Activated CD4-positive, alpha-beta memory T cell treated with anti-CD3 and anti-CD28 coated beads for 36 hours (primary cell): ENCODE data around the gene ANAPC5. TPM values are rescaled to one million over a fixed set of nuclear protein-coding genes. Genes with fewer than 3 reads are reported as not detected.
"Not testable (repeated sequence)": the region's sequence is repeated elsewhere in the genome, so short reads cannot be mapped to it uniquely, and the experiment has no call there.

Experiments used
- CTCF ChIA-PET: fragments of 350-600 bp; sonication (Branson Sonifier 250); formaldehyde crosslinking; loops from one replicate; lab custom pipeline; 2021; ENCODE audit warnings: antibody characterized with exemption, inconsistent platforms; lab: Charles Lee
- POLR2A ChIA-PET: fragments of 350-600 bp; sonication (Branson Sonifier 250); formaldehyde crosslinking; loops from one replicate; lab custom pipeline; 2021; ENCODE audit warnings: antibody characterized with exemption; lab: Charles Lee
- DNase-seq: peaks from one replicate; pipeline ENCODE4 v3.0.0-alpha.2; 2020
- H3K27ac Mint-ChIP-seq: one replicate; pipeline ENCODE4 v1.8.0; 2021; ENCODE audit warnings: mixed read lengths
- H3K27me3 Mint-ChIP-seq: one replicate; pipeline ENCODE4 v1.8.0; 2021; ENCODE audit warnings: mixed read lengths
- H3K36me3 Mint-ChIP-seq: one replicate; pipeline ENCODE4 v1.8.0; 2021; ENCODE audit warnings: mixed read lengths
- H3K4me1 Mint-ChIP-seq: one replicate; pipeline ENCODE4 v1.8.0; 2021; ENCODE audit warnings: low read depth, mixed read lengths
- H3K4me3 Mint-ChIP-seq: one replicate; pipeline ENCODE4 v1.8.0; 2021; ENCODE audit warnings: mild to moderate bottlenecking, mixed read lengths
- H3K9me3 Mint-ChIP-seq: one replicate; pipeline ENCODE4 v1.8.0; 2021; ENCODE audit warnings: mixed read lengths
- intact Hi-C: fragments of 100-400 bp; cut with micrococcal nuclease; formaldehyde crosslinking; loops from one replicate; pipeline ENCODE4 v1.15.1; 2023
- total RNA-seq, 2 experiments: library from RNA; stranded (reverse); gene quantifications; one replicate each; pipeline ENCODE4 v1.2.3, GENCODE V29; 2021

Gene ANAPC5
- total RNA-seq, 2 experiments from 2014 or later: 112 to 120 TPM

GRCh38 chr12:121310231-121310630 is 42.0 kb downstream of the ANAPC5 start:
- DNase-seq, POLR2A ChIA-PET, H3K27me3 Mint-ChIP-seq, H3K4me3 Mint-ChIP-seq, intact Hi-C loops, H3K27ac Mint-ChIP-seq, H3K9me3 Mint-ChIP-seq: not testable (repeated sequence)
- CTCF ChIA-PET: interaction anchor here (0.7 kb wide), 1 partner anchor 25 kb away, joined by 4 read pairs; no protein-coding TSS in a partner anchor
- H3K4me1 Mint-ChIP-seq: peaks cover 15% of the 10 kb centered on the region
- peaks cover 38% of the 10 kb centered on the region for H3K36me3 Mint-ChIP-seq

GRCh38 chr12:121307397-121307796 is 44.8 kb downstream of the ANAPC5 start:
- H3K4me1 Mint-ChIP-seq, intact Hi-C loops, POLR2A ChIA-PET, H3K4me3 Mint-ChIP-seq, H3K27me3 Mint-ChIP-seq, CTCF ChIA-PET, H3K27ac Mint-ChIP-seq, H3K9me3 Mint-ChIP-seq, DNase-seq: not testable (repeated sequence)
- peaks cover 31% of the 10 kb centered on the region for H3K36me3 Mint-ChIP-seq

- H3K4me3 Mint-ChIP-seq: no peak overlapping the region
- H3K27me3 Mint-ChIP-seq: no peaks in the 10 kb centered on the region
- no peak overlapping the region for H3K27ac Mint-ChIP-seq
- no peak for DNase-seq
- intact Hi-C loops: no loop called here
- CTCF ChIA-PET: no interaction called here
- no peaks in the 10 kb centered on the region for H3K9me3 Mint-ChIP-seq
- no peaks in the 10 kb centered on the region for H3K4me1 Mint-ChIP-seq
- peaks cover 10% of the 10 kb centered on the region for H3K36me3 Mint-ChIP-seq
- POLR2A ChIA-PET: no interaction called here
These were observed 47.9 kb downstream of the ANAPC5 start for GRCh38 chr12:121304306-121304705.

GRCh38 chr12:121301876-121302275 is 50.3 kb downstream of the ANAPC5 start:
- Mint-ChIP-seq H3K4me1 (peaks cover 8% of the 10 kb centered on the region), H3K27me3 (no peaks in the 10 kb centered on the region), H3K4me3 (no peak overlapping the region), H3K9me3 (no peaks in the 10 kb centered on the region), H3K27ac (no peak overlapping the region), H3K36me3 (no peaks in the 10 kb centered on the region)
- ChIA-PET CTCF (no interaction called here), POLR2A (no interaction called here)
- no peak for DNase-seq
- intact Hi-C loops: no loop called here

GRCh38 chr12:121300083-121300819 is 52.0 kb downstream of the ANAPC5 start:
- H3K27me3 Mint-ChIP-seq: no peaks in the 10 kb centered on the region
- no peak for DNase-seq
- POLR2A ChIA-PET: no interaction called here
- peaks cover 10% of the 10 kb centered on the region for H3K4me1 Mint-ChIP-seq
- H3K9me3 Mint-ChIP-seq: no peaks in the 10 kb centered on the region
- intact Hi-C loops: no loop called here
- CTCF ChIA-PET: interaction anchor here (1.4 kb wide), 1 partner anchor 144 kb away, joined by 4 read pairs; no protein-coding TSS in a partner anchor
- no peak overlapping the region for H3K4me3 Mint-ChIP-seq
- H3K36me3 Mint-ChIP-seq: no peaks in the 10 kb centered on the region
- H3K27ac Mint-ChIP-seq: no peak overlapping the region

- intact Hi-C loops: no loop called here
- Mint-ChIP-seq H3K27me3 (no peaks in the 10 kb centered on the region), H3K36me3 (no peaks in the 10 kb centered on the region), H3K4me3 (no peak overlapping the region), H3K9me3 (no peaks in the 10 kb centered on the region), H3K27ac (no peak overlapping the region), H3K4me1 (peaks cover 12% of the 10 kb centered on the region)
- no peak for DNase-seq
- POLR2A ChIA-PET: no interaction called here
- CTCF ChIA-PET: interaction anchor here (1.4 kb wide), 1 partner anchor 144 kb away, joined by 4 read pairs; no protein-coding TSS in a partner anchor
These were observed 52.5 kb downstream of the ANAPC5 start for GRCh38 chr12:121299662-121300061.

GRCh38 chr12:121298411-121298810 is 53.8 kb downstream of the ANAPC5 start:
- ChIA-PET CTCF (interaction anchor here (1.2 kb wide), 1 partner anchor 103 kb away, joined by 4 read pairs; no protein-coding TSS in a partner anchor), POLR2A (interaction anchor here (0.7 kb wide), 1 partner anchor 102 kb away, joined by 4 read pairs; the partner anchor contains the start of gene RNF34)
- Mint-ChIP-seq H3K4me3 (peak overlapping the region; percentile 81), H3K4me1 (peaks cover 13% of the 10 kb centered on the region)
- H3K36me3 Mint-ChIP-seq, DNase-seq, H3K27ac Mint-ChIP-seq, H3K9me3 Mint-ChIP-seq, H3K27me3 Mint-ChIP-seq, intact Hi-C loops: not testable (repeated sequence)

GRCh38 chr12:121297435-121297991 is 54.7 kb downstream of the ANAPC5 start:
- peak; percentile 84 for DNase-seq
- intact Hi-C loops: loop anchor here (2.0 kb wide), 2 partner anchors 55 to 101 kb away; partner anchors contain the start of gene ANAPC5

GRCh38 chr12:121296618-121297434 is 55.4 kb downstream of the ANAPC5 start, which contains the start of gene CAMKK2:
CAMKK2 (minus strand) TSS chr12:121296709; CDS start chr12:121274526, 22,183 bp downstream.
- POLR2A ChIA-PET: interaction anchor here (0.7 to 3.1 kb wide), 4 partner anchors 9 to 103 kb away, joined by 3 to 16 read pairs (median 5); partner anchors contain the start of genes ANAPC5 and RNF34
- Mint-ChIP-seq H3K4me3 (peak within 1 kb of the TSS; percentile 89), H3K4me1 (peaks cover 18% of the 10 kb centered on the region), H3K9me3 (no peaks in the 10 kb centered on the region), H3K27ac (peak within 1 kb of the TSS; percentile 65), H3K27me3 (no peaks in the 10 kb centered on the region), H3K36me3 (no peaks in the 10 kb centered on the region)
- CTCF ChIA-PET: interaction anchor here (0.9 to 1.2 kb wide), 2 partner anchors 66 to 105 kb away, joined by 4 to 6 read pairs; no protein-coding TSS in a partner anchor
- DNase-seq: peak; percentile 90
- intact Hi-C loops: loop anchor here (2.0 kb wide), 2 partner anchors 56 to 102 kb away; partner anchors contain the start of gene ANAPC5

More at GRCh38 chr12:121297435-121297991, 54.7 kb downstream of the ANAPC5 start:
- ChIA-PET POLR2A (interaction anchor here (0.7 to 3.1 kb wide), 4 partner anchors 10 to 103 kb away, joined by 3 to 16 read pairs (median 4); partner anchors contain the start of gene RNF34), CTCF (interaction anchor here (0.7 to 1.2 kb wide), 3 partner anchors 65 to 104 kb away, joined by 4 to 6 read pairs (median 5); no protein-coding TSS in a partner anchor)
- H3K27me3 Mint-ChIP-seq: no peaks in the 10 kb centered on the region
- peaks cover 18% of the 10 kb centered on the region for H3K4me1 Mint-ChIP-seq
- H3K36me3 Mint-ChIP-seq: no peaks in the 10 kb centered on the region
- peak overlapping the region; percentile 13 for H3K27ac Mint-ChIP-seq
- no peaks in the 10 kb centered on the region for H3K9me3 Mint-ChIP-seq
- peak overlapping the region; percentile 81 for H3K4me3 Mint-ChIP-seq

- Mint-ChIP-seq H3K4me3 (peak overlapping the region; percentile 89), H3K27me3 (no peaks in the 10 kb centered on the region), H3K9me3 (no peaks in the 10 kb centered on the region), H3K36me3 (peaks cover 5% of the 10 kb centered on the region), H3K27ac (peak overlapping the region; percentile 65), H3K4me1 (peaks cover 22% of the 10 kb centered on the region)
- DNase-seq: peak; percentile 30
- CTCF ChIA-PET: no interaction called here
- POLR2A ChIA-PET: interaction anchor here (0.6 to 3.1 kb wide), 5 partner anchors 8 to 362 kb away, joined by 3 to 16 read pairs (median 5); partner anchors contain the start of genes ANAPC5 and RNF34
- intact Hi-C loops: loop anchor here (2.0 kb wide), 2 partner anchors 57 to 103 kb away; partner anchors contain the start of gene ANAPC5
These were observed 56.2 kb downstream of the ANAPC5 start for GRCh38 chr12:121295746-121296617.
